A673 (cell line): ENCODE data around the gene BDNF. TPM values are rescaled to one million over a fixed set of nuclear protein-coding genes. Genes with fewer than 3 reads are reported as not detected.

Source experiments
- BruUV-seq: library from RNA; stranded (reverse); fragments of 400-500 nt; replicated peaks from 2 replicates; lab custom pipeline; 2021; lab: Mats Ljungman, UMichigan
- CTCF ChIA-PET: fragments of 300-600 bp; sonication (Branson Sonifier 250); formaldehyde crosslinking; loops from one replicate; lab custom pipeline; 2022; ENCODE audit warnings: antibody characterized with exemption; lab: Charles Lee
- POLR2A ChIA-PET: fragments of 300-600 bp; sonication (Branson Sonifier 250); formaldehyde crosslinking; loops from one replicate; lab custom pipeline; 2022; ENCODE audit warnings: antibody characterized with exemption; ENCODE audit not compliant: low non-redundant PET; lab: Charles Lee
- DNase-seq: peaks from one replicate; pipeline ENCODE4 v3.0.0-alpha.2; 2015; ENCODE audit warnings: low spot score
- H3K27ac ChIP-seq: fragments of 200-600 bp; sonication (generic); 2 replicates; pipeline ENCODE4 v1.5.1; 2016; ENCODE audit warnings: mixed run types, low read depth, mild to moderate bottlenecking, mixed read lengths, antibody characterized with exemption, low read length; ENCODE audit not compliant: poor library complexity, severe bottlenecking
- H3K27me3 ChIP-seq: fragments of 200-600 bp; sonication (generic); replicated peaks from 2 replicates; pipeline ENCODE4 v1.6.1; 2017; ENCODE audit warnings: mixed run types, low read depth, mild to moderate bottlenecking, mixed read lengths, antibody characterized with exemption, low read length; ENCODE audit not compliant: insufficient read depth, poor library complexity
- H3K36me3 ChIP-seq: fragments of 200-600 bp; sonication (generic); 2 replicates; pipeline ENCODE4 v1.6.1; 2016; ENCODE audit warnings: mixed run types, mild to moderate bottlenecking, mixed read lengths, antibody characterized with exemption, low read length; ENCODE audit not compliant: insufficient read depth, poor library complexity, severe bottlenecking
- H3K4me1 ChIP-seq: fragments of 200-600 bp; sonication (generic); 2 replicates; pipeline ENCODE4 v1.6.1; 2017; ENCODE audit warnings: mixed run types, mild to moderate bottlenecking, mixed read lengths, antibody characterized with exemption, low read length; ENCODE audit not compliant: insufficient read depth, poor library complexity, severe bottlenecking
- H3K4me3 ChIP-seq: fragments of 200-600 bp; sonication (generic); 2 replicates; pipeline ENCODE4 v1.5.1; 2016; ENCODE audit warnings: low read depth, mixed run types, mild to moderate bottlenecking, mixed read lengths, low read length; ENCODE audit not compliant: poor library complexity, severe bottlenecking
- H3K9me3 ChIP-seq: fragments of 200-600 bp; sonication (generic); 2 replicates; pipeline ENCODE4 v1.6.1; 2016; ENCODE audit warnings: mixed run types, low read depth, mild to moderate bottlenecking, mixed read lengths, antibody characterized with exemption, low read length; ENCODE audit not compliant: poor library complexity, severe bottlenecking
- CTCF ChIP-seq: fragments of 300-800, 200-600 bp; sonication (generic); conservative IDR thresholded peaks from 2 replicates; pipeline ENCODE4 v1.5.1; 2017; ENCODE audit warnings: low read depth, mild to moderate bottlenecking, antibody characterized with exemption, low read length, moderate library complexity, mixed read lengths
- EZH2 ChIP-seq: fragments of 200-600 bp; sonication (generic); IDR thresholded peaks from 2 replicates; pipeline ENCODE4 v1.6.1; 2017; ENCODE audit warnings: borderline replicate concordance, low read depth, mild to moderate bottlenecking, mixed read lengths, antibody characterized with exemption, low read length; ENCODE audit not compliant: poor library complexity, severe bottlenecking
- intact Hi-C: fragments of 100-400 bp; cut with micrococcal nuclease; formaldehyde crosslinking; loops from one replicate; pipeline ENCODE4 v1.10.0; 2022; ENCODE audit not compliant: unreplicated experiment
- total RNA-seq: library from RNA; stranded (reverse); gene quantifications from 2 replicates; pipeline ENCODE4 v1.2.3, GENCODE V29; 2021

BDNF gene
- total RNA-seq, 1 experiment from 2014 or later = 0.09 TPM

DNA sequence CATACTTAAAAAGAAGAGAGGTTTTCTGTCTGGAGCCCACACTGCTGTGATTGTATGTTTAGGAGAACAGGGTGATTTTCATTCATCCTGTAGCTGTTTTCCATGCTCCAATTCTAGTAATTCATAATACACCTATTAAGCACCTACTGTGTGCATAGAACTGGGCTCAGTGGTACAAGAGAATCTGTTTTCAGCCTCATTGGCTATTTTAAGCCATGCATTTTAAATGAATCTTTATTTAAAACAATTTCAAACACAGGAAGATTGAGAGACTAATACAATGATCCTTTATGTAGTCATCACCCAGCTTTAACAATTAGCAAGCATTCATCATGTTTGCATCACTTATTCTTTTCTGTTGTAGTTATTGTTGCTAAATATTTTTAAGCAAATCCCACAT is 86.2 kb downstream of the BDNF start:
- peaks cover 62% of the 10 kb centered on the region for H3K27me3 ChIP-seq
- H3K36me3 ChIP-seq = no peaks in the 10 kb centered on the region
- intact Hi-C loops = no loop called here
- no peak overlapping the region for H3K4me3 ChIP-seq
- TF ChIP-seq EZH2 (no peak), CTCF (no peak)
- CTCF ChIA-PET = no interaction called here
- DNase-seq = no peak
- no peaks in the 10 kb centered on the region for H3K9me3 ChIP-seq
- POLR2A ChIA-PET = no interaction called here
- BruUV-seq = no TSS peak
- no peak overlapping the region for H3K27ac ChIP-seq
- H3K4me1 ChIP-seq = no peaks in the 10 kb centered on the region

DNA sequence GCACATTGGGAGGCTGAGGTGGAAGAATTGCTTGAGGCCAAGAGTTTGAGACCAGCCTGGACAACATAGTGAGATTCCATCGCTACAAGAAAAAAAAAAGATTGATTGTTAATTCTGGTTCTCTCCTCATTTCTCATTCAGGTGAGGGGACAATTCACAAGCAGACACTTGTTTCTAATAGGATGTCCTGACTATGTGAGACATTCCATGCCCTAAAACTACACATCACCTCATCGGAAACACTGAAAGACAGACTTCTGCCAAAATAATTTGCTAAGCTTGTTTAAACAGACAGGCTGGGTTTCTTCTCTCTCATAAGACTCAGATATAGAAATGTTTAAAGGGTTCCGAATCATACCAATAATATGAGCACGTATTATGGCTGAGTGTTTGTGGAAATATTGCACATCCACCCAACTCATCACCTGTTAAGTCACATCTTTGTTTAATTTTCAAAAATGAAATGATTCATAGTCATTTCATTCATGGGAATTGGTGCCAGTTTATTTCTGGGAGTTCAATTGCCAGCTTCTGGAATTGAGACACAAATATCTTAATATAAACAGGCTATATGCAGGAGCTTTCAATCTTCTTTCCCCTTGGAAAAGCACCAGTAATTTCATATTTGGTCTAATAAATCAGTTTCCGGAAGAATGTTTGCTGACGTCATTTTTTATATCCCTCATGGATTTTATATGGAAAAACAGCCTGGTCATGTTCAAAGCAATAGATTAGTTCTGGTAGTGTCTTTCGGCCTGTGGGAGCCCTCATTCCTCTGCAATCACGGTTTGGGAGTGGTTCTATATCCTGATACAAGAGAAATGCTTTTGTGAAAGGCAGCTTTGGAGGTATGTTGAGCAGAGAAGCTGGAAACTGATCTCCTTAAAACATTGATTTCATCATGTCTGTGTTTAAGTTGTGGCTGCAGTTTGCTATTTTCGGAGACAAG is 87.0 kb downstream of the BDNF start:
- peaks cover 69% of the 10 kb centered on the region for H3K27me3 ChIP-seq
- no peaks in the 10 kb centered on the region for H3K36me3 ChIP-seq
- no peaks in the 10 kb centered on the region for H3K9me3 ChIP-seq
- CTCF ChIA-PET = no interaction called here
- intact Hi-C loops = no loop called here
- H3K4me3 ChIP-seq = no peak overlapping the region
- POLR2A ChIA-PET = no interaction called here
- no peak overlapping the region for H3K27ac ChIP-seq
- no peak for DNase-seq
- BruUV-seq = no TSS peak
- no peaks in the 10 kb centered on the region for H3K4me1 ChIP-seq
- TF ChIP-seq EZH2 (no peak), CTCF (no peak)

DNA sequence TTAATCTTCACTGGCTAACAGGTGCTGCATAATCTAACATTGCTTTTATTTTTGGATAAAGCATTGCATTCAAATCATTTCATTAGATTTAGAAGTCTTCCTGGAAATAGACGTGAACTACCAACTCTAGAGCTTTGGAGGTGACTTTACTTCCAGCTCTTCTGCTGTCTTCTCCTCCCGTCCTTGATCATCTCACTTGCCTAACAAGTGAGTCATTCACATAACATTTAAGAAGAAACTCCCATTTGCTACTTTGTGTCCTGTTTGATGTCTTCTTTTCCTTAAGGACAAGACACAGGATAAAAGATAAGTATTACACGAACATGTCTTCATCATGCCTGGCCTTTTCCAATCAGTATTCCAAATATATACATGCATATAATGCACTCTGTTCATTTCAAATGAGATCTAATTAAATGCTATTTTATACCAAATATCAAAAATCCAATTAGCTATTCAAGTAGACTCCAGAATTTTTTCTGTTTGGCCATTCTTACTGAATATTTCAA is 88.3 kb downstream of the BDNF start:
- CTCF ChIA-PET = no interaction called here
- Histone ChIP-seq H3K27me3 (peaks cover 70% of the 10 kb centered on the region), H3K9me3 (no peaks in the 10 kb centered on the region), H3K4me3 (no peak overlapping the region), H3K4me1 (no peaks in the 10 kb centered on the region), H3K36me3 (no peaks in the 10 kb centered on the region), H3K27ac (no peak overlapping the region)
- no peak for DNase-seq
- no TSS peak for BruUV-seq
- POLR2A ChIA-PET = no interaction called here
- intact Hi-C loops = no loop called here
- no peak for TF ChIP-seq CTCF
- peak; percentile 3 for TF ChIP-seq EZH2
